ENCODE measurements around the gene TRPC5OS.

The TRPC5OS gene

GRCh38 chrX:111876646-111877045 lies 665 bp downstream of the TRPC5OS start:
- no peak overlapping the region for H3K27ac Mint-ChIP-seq
- no peaks in the 10 kb centered on the region for H3K27me3 Mint-ChIP-seq
- no peaks in the 10 kb centered on the region for H3K4me1 Mint-ChIP-seq (ENCODE audit: low read depth)
- no peaks in the 10 kb centered on the region for H3K36me3 Mint-ChIP-seq (ENCODE audit: low read depth)
- H3K9me3 Mint-ChIP-seq = no peaks in the 10 kb centered on the region
- H3K4me3 Mint-ChIP-seq = no peak overlapping the region

- no peak overlapping the region for H3K27ac Mint-ChIP-seq
- H3K4me3 Mint-ChIP-seq = no peak overlapping the region
- no peaks in the 10 kb centered on the region for H3K9me3 Mint-ChIP-seq
- H3K27me3 Mint-ChIP-seq = no peaks in the 10 kb centered on the region
- H3K4me1 Mint-ChIP-seq (ENCODE audit: low read depth) = no peaks in the 10 kb centered on the region
- no peaks in the 10 kb centered on the region for H3K36me3 Mint-ChIP-seq (ENCODE audit: low read depth)
Observed at GRCh38 chrX:111877681-111878080, 1.7 kb downstream of the TRPC5OS start.

GRCh38 chrX:111880735-111881134 lies 4.8 kb downstream of the TRPC5OS start:
- no peaks in the 10 kb centered on the region for H3K36me3 Mint-ChIP-seq (ENCODE audit: low read depth)
- H3K4me3 Mint-ChIP-seq = no peak overlapping the region
- H3K27me3 Mint-ChIP-seq = no peaks in the 10 kb centered on the region
- no peak overlapping the region for H3K27ac Mint-ChIP-seq
- H3K4me1 Mint-ChIP-seq (ENCODE audit: low read depth) = no peaks in the 10 kb centered on the region
- no peaks in the 10 kb centered on the region for H3K9me3 Mint-ChIP-seq

- Mint-ChIP-seq H3K27ac (no peak overlapping the region), H3K4me1 (ENCODE audit: low read depth) (no peaks in the 10 kb centered on the region), H3K4me3 (no peak overlapping the region), H3K27me3 (no peaks in the 10 kb centered on the region), H3K9me3 (no peaks in the 10 kb centered on the region), H3K36me3 (ENCODE audit: low read depth) (no peaks in the 10 kb centered on the region)
Observed at GRCh38 chrX:111881715-111882114, 5.7 kb downstream of the TRPC5OS start.

- no peaks in the 10 kb centered on the region for H3K9me3 Mint-ChIP-seq
- H3K36me3 Mint-ChIP-seq (ENCODE audit: low read depth) = no peaks in the 10 kb centered on the region
- H3K27ac Mint-ChIP-seq = no peak overlapping the region
- H3K4me1 Mint-ChIP-seq (ENCODE audit: low read depth) = no peaks in the 10 kb centered on the region
- no peaks in the 10 kb centered on the region for H3K27me3 Mint-ChIP-seq
- no peak overlapping the region for H3K4me3 Mint-ChIP-seq
Observed at GRCh38 chrX:111886678-111887077, 10.7 kb downstream of the TRPC5OS start.

GRCh38 chrX:111888600-111888999 lies 12.6 kb downstream of the TRPC5OS start:
- Mint-ChIP-seq H3K9me3 (no peaks in the 10 kb centered on the region), H3K4me1 (ENCODE audit: low read depth) (no peaks in the 10 kb centered on the region), H3K27ac (no peak overlapping the region), H3K27me3 (no peaks in the 10 kb centered on the region), H3K4me3 (no peak overlapping the region), H3K36me3 (ENCODE audit: low read depth) (no peaks in the 10 kb centered on the region)

- H3K9me3 Mint-ChIP-seq = no peaks in the 10 kb centered on the region
- H3K4me3 Mint-ChIP-seq = no peak overlapping the region
- H3K36me3 Mint-ChIP-seq (ENCODE audit: low read depth) = no peaks in the 10 kb centered on the region
- no peaks in the 10 kb centered on the region for H3K4me1 Mint-ChIP-seq (ENCODE audit: low read depth)
- H3K27me3 Mint-ChIP-seq = no peaks in the 10 kb centered on the region
- no peak overlapping the region for H3K27ac Mint-ChIP-seq
Observed at GRCh38 chrX:111892375-111892774, 16.4 kb downstream of the TRPC5OS start.

- Mint-ChIP-seq H3K4me1 (ENCODE audit: low read depth) (no peaks in the 10 kb centered on the region), H3K27ac (no peak overlapping the region), H3K27me3 (peaks cover 8% of the 10 kb centered on the region), H3K36me3 (ENCODE audit: low read depth) (no peaks in the 10 kb centered on the region), H3K9me3 (no peaks in the 10 kb centered on the region), H3K4me3 (no peak overlapping the region)
Observed at GRCh38 chrX:111896148-111896547, 20.2 kb downstream of the TRPC5OS start.

GRCh38 chrX:111914398-111915090 lies 38.6 kb downstream of the TRPC5OS start:
- no peaks in the 10 kb centered on the region for H3K27me3 Mint-ChIP-seq

GRCh38 chrX:111917591-111917990 lies 41.6 kb downstream of the TRPC5OS start:
- Mint-ChIP-seq H3K4me1 (ENCODE audit: low read depth) (no peaks in the 10 kb centered on the region), H3K27ac (no peak overlapping the region), H3K9me3 (no peaks in the 10 kb centered on the region), H3K27me3 (no peaks in the 10 kb centered on the region), H3K4me3 (no peak overlapping the region), H3K36me3 (ENCODE audit: low read depth) (no peaks in the 10 kb centered on the region)

More at GRCh38 chrX:111914398-111915090, 38.6 kb downstream of the TRPC5OS start:
- no peaks in the 10 kb centered on the region for H3K9me3 Mint-ChIP-seq
- H3K36me3 Mint-ChIP-seq (ENCODE audit: low read depth) = no peaks in the 10 kb centered on the region
- H3K27ac Mint-ChIP-seq = no peak overlapping the region
- H3K4me3 Mint-ChIP-seq = no peak overlapping the region
- H3K4me1 Mint-ChIP-seq (ENCODE audit: low read depth) = no peaks in the 10 kb centered on the region

- H3K27me3 Mint-ChIP-seq = no peaks in the 10 kb centered on the region
- no peak overlapping the region for H3K4me3 Mint-ChIP-seq
- no peaks in the 10 kb centered on the region for H3K36me3 Mint-ChIP-seq (ENCODE audit: low read depth)
- H3K4me1 Mint-ChIP-seq (ENCODE audit: low read depth) = no peaks in the 10 kb centered on the region
- H3K9me3 Mint-ChIP-seq = peaks cover 5% of the 10 kb centered on the region
- no peak overlapping the region for H3K27ac Mint-ChIP-seq
Observed at GRCh38 chrX:111928456-111928855, 52.5 kb downstream of the TRPC5OS start.

Data from stimulated activated naive CD8-positive, alpha-beta T cell treated with anti-CD3 and anti-CD28 coated beads, Interleukin-15, Interleukin-2, amounts not matched to agents 100 ng/mL and 50 ng/mL, for 24 hours (primary cell).